ENCODE data around the gene DNAAF3. TPM values are rescaled to one million over a fixed set of nuclear protein-coding genes. Genes with fewer than 3 reads are reported as not detected.

The DNAAF3 gene
- polyA plus RNA-seq, 1 of the 3 experiments (the other 2 are of a cell fraction) = 2.4 TPM

- Histone ChIP-seq H4K20me1 (ENCODE audit: insufficient read depth) (no peaks in the 10 kb centered on the region), H3K27me3 (ENCODE audit: insufficient read depth) (peaks cover 22% of the 10 kb centered on the region), H3K9ac (no peak within 1 kb of the TSS), H3K36me3 (replicated peaks in 1 of 2; ENCODE audit: control insufficient read depth in 1 of 2, insufficient read depth in 2 of 2, low read length in 1 of 2) (no peaks in the 10 kb centered on the region), H3K27ac (ENCODE audit: low read depth in 2 of 2, low read length in 1 of 2) (no peak within 1 kb of the TSS), H3K4me3 (ENCODE audit: low read depth in 2 of 2, low read length in 1 of 2) (no peak within 1 kb of the TSS), H3K4me1 (ENCODE audit: control insufficient read depth in 1 of 2, insufficient read depth in 2 of 2, low read depth in 1 of 2, low read length in 1 of 2) (no peaks in the 10 kb centered on the region; a peak in 1 of 4 replicates), H3K9me3 (no peaks in the 10 kb centered on the region), H3K79me2 (ENCODE audit: insufficient read depth) (no peaks in the 10 kb centered on the region), H3K4me2 (no peak within 1 kb of the TSS), H2AFZ (ENCODE audit: low read depth) (no peak within 1 kb of the TSS), H3K9me2 (no peaks in the 10 kb centered on the region), H3F3A (replicated peaks; ENCODE audit: insufficient read depth) (no peaks in the 10 kb centered on the region)
- ChIA-PET CTCF (interaction anchor here (1.1 kb wide), 1 partner anchor 152 kb away, joined by 3 read pairs; no protein-coding TSS in a partner anchor), POLR2A (no interaction called here)
- no peak for TF ChIP-seq FOSL2 (IDR thresholded peaks at IDR 0.05; ENCODE audit: borderline replicate concordance, low read depth)
- no peak for TF ChIP-seq JUND (IDR thresholded peaks at IDR 0.05)
- TF ChIP-seq RCOR1 (IDR thresholded peaks at IDR 0.05; ENCODE audit: low read length) = no peak
- TF ChIP-seq SIN3A (IDR thresholded peaks at IDR 0.05; ENCODE audit: borderline replicate concordance, low read depth, low read length) = no peak
- TF ChIP-seq EZH2phosphoT487 (IDR thresholded peaks at IDR 0.05; ENCODE audit: borderline replicate concordance, low read depth) = no peak
- TF ChIP-seq RFX5 (IDR thresholded peaks at IDR 0.05; ENCODE audit: low read length) = no peak
- no peak for TF ChIP-seq CHD2 (IDR thresholded peaks at IDR 0.05; ENCODE audit: low read length, partially characterized antibody)
- TF ChIP-seq, protein P1, sequence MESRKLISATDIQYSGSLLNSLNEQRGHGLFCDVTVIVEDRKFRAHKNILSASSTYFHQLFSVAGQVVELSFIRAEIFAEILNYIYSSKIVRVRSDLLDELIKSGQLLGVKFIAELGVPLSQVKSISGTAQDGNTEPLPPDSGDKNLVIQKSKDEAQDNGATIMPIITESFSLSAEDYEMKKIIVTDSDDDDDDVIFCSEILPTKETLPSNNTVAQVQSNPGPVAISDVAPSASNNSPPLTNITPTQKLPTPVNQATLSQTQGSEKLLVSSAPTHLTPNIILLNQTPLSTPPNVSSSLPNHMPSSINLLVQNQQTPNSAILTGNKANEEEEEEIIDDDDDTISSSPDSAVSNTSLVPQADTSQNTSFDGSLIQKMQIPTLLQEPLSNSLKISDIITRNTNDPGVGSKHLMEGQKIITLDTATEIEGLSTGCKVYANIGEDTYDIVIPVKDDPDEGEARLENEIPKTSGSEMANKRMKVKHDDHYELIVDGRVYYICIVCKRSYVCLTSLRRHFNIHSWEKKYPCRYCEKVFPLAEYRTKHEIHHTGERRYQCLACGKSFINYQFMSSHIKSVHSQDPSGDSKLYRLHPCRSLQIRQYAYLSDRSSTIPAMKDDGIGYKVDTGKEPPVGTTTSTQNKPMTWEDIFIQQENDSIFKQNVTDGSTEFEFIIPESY (IDR thresholded peaks at IDR 0.05; ENCODE audit: borderline replicate concordance, low read depth) = no peak
- TF ChIP-seq TAF1 (IDR thresholded peaks at IDR 0.05; ENCODE audit: borderline replicate concordance, low read depth, low read length) = no peak
- no peak for TF ChIP-seq YY1 (IDR thresholded peaks at IDR 0.05; ENCODE audit: low read depth)
- no peak for TF ChIP-seq TEAD4 (IDR thresholded peaks at IDR 0.05; ENCODE audit: borderline replicate concordance, insufficient read depth)
- no peak for TF ChIP-seq POLR2AphosphoS5 (IDR thresholded peaks at IDR 0.05; ENCODE audit: low read depth, low read length)
- no peak for TF ChIP-seq NFIC (IDR thresholded peaks at IDR 0.05; ENCODE audit: borderline replicate concordance)
- TF ChIP-seq, protein P2, sequence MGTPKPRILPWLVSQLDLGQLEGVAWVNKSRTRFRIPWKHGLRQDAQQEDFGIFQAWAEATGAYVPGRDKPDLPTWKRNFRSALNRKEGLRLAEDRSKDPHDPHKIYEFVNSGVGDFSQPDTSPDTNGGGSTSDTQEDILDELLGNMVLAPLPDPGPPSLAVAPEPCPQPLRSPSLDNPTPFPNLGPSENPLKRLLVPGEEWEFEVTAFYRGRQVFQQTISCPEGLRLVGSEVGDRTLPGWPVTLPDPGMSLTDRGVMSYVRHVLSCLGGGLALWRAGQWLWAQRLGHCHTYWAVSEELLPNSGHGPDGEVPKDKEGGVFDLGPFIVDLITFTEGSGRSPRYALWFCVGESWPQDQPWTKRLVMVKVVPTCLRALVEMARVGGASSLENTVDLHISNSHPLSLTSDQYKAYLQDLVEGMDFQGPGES (IDR thresholded peaks at IDR 0.05; ENCODE audit: low read depth, low read length) = no peak
- no peak for TF ChIP-seq GABPA (IDR thresholded peaks at IDR 0.05; ENCODE audit: low read depth)
- no peak for TF ChIP-seq SMC3 (IDR thresholded peaks at IDR 0.05; ENCODE audit: low read depth, low read length)
- TF ChIP-seq RXRA (IDR thresholded peaks at IDR 0.05; ENCODE audit: borderline replicate concordance, low read depth) = no peak
- TF ChIP-seq, protein P3, sequence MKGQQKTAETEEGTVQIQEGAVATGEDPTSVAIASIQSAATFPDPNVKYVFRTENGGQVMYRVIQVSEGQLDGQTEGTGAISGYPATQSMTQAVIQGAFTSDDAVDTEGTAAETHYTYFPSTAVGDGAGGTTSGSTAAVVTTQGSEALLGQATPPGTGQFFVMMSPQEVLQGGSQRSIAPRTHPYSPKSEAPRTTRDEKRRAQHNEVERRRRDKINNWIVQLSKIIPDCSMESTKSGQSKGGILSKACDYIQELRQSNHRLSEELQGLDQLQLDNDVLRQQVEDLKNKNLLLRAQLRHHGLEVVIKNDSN (IDR thresholded peaks at IDR 0.05; ENCODE audit: borderline replicate concordance, low read depth) = no peak
- no peak for TF ChIP-seq ELF1 (IDR thresholded peaks at IDR 0.05)
- TF ChIP-seq, protein P4, sequence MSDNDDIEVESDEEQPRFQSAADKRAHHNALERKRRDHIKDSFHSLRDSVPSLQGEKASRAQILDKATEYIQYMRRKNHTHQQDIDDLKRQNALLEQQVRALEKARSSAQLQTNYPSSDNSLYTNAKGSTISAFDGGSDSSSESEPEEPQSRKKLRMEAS (IDR thresholded peaks at IDR 0.05; ENCODE audit: low read depth) = no peak
- DNase-seq = peak; percentile 36
- 15% methylated on average over 13 of the region's 18 CpGs for WGBS (ENCODE audit: low lambda C conversion rate)
Measured at GRCh38 chr19:55149078-55150003, 17.1 kb downstream of the DNAAF3 start, which contains the start of gene TNNT1. TSS of gene TNNT1 (minus strand) at chr19:55149206. CDS start at chr19:55147157, 2,049 bp downstream.
